CD4-positive, alpha-beta T cell treated with Interferon gamma for 1 hour (primary cell): Measurements from ENCODE around the gene SLC39A11.
"Not testable (repeated sequence)": the region's sequence is repeated elsewhere in the genome, so short reads cannot be mapped to it uniquely, and the experiment has no call there.

Experiments used
- DNase-seq: peaks from one replicate; pipeline ENCODE4 v3.0.0-alpha.2; 2020

SLC39A11 gene

DNA sequence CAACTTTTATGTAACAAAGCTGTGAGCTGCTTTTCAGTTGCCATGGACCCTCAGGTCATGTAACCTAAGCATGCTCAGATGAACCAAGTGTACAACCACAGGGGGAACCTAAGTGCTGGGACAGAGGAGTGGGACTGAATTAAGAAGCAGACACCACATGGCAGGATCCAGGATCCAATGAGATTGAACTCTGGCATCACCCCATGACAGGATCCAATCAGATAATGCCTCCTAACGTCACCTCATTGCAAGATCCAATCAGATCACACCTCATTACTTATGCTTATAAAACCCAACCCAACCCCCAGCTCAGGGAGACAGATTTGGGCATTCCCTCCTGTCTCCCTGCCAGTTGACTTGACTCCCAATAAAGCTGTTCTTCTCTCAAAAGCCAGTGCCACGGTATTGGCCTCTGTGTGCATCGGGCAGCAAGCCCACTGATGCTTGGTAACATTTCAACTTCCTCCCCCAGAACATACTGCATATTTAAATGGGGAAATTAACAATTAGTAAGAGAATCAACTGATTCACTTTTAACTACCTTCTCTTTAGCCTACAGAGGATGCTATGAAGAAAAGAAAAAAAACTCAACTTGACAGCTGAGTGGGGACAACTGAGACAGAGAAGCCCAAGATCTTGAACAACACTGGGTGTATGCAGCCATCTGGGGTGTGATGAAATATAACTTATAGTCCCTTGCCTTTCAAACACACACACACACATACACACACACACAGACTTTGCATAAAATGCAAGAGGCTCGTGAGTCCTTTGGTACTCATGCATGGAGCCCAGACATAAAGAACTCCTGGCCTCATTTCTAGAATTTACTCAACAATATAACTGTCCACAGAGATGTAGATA is 148.4 kb downstream of the SLC39A11 start:
- DNase-seq, result no peak

DNA sequence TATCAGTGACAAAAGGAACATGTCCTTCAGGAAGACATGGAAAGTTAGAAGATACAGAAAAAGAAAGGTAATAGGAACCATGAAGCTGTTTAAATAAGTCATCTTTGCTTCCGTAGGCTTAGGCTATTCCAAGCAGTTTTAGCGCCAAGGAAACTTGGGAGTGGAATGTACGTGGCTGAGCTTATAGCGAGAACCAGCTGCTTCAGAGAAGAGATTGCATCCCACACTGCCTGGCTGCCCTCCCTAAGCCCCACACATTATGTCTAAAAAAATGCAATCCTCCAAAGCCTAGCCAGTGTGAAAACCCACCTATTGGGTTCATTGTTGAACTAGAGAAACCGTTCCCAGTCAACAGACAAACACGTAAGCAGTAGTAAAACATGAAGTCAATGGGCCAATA is 149.9 kb downstream of the SLC39A11 start:
- no peak for DNase-seq

DNA sequence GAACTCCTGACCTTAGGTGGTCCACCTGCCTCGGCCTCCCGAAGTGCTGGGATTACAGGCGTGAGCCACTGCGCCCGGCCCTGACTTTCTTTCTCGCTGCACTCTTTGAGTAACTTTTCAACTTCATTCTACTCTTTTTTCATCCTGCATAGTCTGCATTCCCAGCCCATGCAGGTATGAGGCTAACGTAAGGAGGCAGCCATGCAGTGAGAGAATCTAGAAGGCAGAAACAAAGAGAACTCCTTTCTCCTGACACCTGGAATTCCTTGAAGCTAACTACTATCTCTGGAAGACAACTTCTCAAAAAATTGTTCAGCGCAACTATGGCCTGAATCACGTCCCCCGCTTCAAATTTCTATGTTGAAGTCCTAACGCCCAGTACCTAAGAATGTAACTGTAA is 152.0 kb downstream of the SLC39A11 start:
- no peak for DNase-seq

DNA sequence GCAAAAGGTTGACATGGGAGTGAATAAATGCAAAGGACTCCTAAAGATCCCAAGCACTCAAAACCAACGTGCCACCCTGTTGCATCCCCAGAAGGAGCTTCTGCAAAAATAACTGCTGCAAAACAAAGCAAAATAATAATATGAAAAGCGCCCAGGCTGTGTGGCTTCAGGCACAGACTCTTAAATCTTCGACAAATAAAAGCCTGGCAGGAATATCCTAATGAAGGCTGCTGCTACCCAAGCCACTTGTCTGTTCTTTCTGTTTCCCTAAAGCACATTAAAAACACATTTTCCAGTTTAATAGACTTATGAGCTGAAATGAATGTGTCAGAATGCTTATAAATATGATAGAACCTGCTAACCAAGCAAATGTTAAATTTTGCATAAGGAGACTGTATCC is 154.0 kb downstream of the SLC39A11 start:
- DNase-seq, result no peak

DNA sequence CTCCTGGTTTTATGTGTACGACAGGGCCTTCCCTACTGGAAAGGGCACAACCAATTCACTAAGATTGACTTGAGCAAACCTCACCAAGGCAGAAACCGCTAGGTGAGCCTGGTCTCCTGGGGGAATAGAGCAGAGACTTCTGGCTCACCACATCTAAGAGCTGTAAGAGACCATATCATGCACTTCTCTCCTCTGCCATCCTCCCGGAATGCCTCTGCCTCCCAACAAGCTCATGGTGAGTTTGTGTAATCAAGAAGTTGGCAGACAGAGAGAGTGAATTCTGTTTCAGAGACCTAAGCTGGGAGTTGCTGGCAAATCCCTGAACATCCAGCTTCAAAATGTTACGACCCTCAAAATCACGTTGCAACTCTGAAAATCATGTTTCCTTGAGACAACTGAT is 154.8 kb downstream of the SLC39A11 start:
- DNase-seq, result no peak

DNA sequence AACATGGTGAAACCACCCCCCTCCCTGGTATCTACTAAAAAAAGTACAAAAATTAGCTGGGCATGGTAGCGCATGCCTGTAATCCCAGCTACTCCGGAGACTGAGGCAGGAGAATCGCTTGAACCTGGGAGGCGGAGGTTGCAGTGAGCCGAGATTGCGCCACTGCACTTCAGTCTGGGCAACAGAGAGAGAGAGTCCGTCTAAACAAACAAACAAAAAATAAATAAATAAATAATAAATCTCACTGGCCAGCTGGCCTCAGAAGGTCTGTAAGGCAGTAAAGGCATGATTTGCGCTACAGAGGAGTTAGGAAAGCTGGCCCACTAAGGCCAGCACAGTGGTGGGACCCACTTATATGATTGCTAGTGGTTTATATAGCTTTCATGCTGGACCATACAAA is 155.2 kb downstream of the SLC39A11 start:
- not testable (repeated sequence) for DNase-seq

DNA sequence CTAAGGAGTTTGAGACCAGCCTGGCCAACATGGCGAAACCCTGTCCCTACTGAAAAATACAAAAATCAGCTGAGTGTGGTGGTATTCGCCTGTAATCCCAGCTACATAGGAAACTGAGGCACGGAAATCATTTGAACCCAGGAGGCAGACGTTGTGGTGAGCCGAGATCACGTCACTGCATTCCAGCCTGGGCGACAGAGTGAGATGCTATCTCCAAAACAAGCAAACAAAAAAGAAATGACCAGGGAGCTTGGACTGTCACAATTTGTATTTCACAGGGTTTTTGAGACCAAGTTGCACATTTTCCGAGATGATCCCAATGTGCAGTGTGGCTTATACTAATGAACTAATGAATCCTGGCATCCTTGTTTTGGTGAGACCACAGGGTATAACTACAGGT is 156.5 kb downstream of the SLC39A11 start:
- no peak for DNase-seq

DNA sequence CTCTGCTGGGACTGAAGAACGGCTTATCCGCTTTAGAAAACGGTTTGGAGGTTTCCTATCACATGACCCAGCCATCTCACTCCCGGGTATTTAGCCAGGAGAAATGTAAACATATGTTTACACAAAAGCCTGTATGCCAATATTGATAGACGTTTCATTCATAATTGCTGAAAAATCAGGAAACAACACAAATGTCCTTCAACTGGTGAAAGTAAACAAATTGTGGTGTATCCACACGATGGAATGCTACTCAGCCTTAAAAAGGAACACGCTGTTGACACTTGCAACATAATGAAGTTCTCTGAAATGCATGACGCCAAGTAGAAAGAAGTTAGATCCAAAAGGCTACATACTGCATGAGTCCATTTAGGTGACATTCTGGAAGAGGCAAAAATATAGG is 157.6 kb downstream of the SLC39A11 start:
- no peak for DNase-seq

DNA sequence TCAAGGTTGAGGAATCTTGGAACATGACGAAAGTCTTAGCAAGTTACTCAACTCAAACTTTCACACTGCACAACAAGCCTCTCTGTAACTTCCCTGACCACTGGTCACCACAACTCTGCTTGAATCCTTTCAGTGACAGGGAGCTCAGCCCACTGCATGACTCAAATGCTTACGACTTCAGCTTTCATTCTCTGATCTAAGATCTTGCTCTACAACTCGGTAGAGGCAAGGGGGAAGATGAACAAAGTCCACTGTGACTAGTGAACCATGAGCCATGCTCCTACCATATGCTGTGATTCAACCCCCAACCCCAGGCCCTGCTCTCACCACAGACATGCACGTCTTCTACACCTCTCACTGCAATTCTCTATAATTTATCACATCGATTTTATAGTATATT is 160.9 kb downstream of the SLC39A11 start:
- no peak for DNase-seq

DNA sequence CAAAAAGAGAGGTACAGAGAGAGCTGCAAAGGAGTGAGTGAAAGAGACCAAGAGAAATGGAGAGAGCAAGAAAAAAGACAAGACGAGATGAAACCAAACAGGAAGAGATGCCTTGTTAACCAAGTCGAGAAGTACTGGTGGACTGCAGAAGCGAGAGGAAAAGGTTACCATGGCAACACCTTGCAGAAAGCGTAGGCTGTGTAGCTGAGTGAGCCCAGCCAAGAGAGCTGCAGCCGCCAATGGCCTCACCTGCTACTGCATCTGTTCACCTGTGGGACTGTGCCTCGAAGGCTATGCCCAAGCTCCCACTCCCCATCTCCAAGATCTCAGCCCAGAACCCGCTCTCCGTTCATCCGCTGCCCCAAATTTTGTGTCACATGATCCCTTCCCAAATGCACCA is 161.3 kb downstream of the SLC39A11 start:
- no peak for DNase-seq

DNA sequence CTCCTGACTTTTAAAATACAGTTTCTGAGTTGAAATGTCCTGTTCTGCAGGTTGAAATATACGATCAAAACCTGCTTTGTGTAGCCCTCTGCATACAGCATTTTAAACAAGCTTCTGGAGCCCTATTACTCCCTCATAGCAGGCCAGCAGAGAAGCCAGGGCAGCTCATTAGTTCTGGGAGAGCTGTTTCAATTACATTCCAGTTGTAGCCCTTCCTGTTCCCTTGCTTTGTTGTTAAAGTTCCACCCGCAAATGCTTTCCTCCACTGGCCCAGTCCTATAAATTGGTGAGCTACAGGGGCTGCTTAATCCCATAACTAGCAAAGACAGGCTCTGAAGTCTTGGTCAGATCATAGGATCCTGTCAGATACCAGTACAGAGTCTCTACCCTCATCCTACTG is 162.5 kb downstream of the SLC39A11 start:
- no peak for DNase-seq

DNA sequence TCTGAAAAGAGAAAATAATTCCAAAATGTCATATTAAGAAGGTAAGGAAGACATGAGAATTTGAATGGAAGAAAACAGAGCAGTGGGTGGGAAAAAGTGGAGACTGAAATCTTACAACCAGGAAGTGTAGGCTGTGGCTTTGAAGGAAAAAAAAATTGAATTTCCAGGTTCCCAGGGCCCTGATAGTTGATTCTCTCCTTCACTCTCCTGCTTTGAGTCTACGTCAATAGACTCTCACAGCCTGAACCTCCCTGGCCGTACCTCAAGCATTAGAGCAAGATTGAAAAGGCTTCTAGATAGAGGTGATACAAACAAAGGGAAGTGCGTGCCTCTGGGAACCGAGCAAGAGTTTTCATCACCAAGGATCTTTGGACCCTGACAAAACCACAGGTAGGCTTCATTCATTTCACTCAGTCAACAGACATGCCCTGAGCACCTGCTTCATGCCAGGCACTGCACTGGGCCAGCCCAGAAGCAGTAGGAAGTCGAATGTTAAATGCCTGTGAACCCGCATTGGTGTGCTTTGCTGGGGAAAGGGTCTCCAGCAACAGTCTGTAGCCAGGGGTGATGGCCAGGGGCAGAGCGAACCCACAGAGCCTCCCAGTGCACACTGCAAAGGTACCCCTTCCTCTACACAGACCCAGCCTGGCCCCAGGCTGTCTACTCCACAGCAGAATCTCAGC is 163.9 kb downstream of the SLC39A11 start:
- DNase-seq, result no peak

DNA sequence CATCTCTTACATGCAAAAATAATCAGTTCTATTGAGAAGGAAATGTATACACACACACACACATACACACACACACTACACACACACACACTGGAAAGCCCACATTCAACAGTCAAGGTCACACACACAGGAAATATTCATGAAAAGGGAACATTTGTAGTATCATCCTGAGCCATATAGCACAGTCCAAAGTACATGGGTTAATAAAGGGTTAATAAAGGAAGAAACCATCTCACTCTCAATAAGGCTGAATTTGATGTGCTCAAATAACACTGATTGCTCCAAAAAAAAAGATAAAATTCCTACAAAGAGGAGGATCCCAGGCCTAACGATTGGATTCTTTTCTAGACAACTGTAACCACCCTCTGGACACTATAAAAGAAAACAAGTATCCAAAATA is 164.7 kb downstream of the SLC39A11 start:
- DNase-seq, result no peak

DNA sequence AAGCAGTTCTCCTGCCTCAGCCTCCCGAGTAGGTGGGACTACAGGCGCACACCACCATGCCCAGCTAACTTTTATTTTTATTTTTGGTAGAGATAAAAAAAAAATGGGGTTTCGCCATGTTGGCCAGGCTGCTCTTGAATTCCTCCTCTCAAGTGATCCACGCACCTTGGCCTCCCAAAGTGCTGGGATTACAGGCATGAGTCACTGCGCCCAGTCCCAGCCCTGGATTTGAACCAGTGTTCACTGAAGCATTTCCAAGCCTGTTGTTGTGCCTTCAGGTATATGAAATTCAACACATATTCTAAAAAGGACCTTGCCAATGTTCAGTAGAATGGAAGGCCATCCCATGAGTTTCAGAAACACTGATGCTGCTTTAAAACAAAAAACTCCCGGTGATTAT is 165.3 kb downstream of the SLC39A11 start:
- DNase-seq, result no peak

DNA sequence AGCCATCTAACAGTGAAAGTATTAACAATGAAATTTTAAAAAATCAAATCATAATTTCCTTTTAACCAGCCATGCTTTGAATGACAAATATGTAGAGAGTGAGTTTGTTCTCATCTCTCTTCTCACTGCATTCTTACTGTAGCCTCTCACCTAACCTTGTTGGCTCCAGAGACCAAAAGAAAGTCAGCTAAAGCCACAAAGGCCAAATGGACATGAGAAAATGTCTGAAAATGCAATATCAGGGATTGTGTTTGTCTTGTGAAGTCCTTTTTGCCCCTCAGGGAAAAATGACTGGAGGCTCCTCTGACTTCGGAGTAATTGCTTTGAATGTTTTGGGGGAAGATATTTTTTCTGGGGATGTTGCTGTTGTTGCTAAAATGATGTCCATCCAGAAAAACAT is 166.3 kb downstream of the SLC39A11 start:
- no peak for DNase-seq

DNA sequence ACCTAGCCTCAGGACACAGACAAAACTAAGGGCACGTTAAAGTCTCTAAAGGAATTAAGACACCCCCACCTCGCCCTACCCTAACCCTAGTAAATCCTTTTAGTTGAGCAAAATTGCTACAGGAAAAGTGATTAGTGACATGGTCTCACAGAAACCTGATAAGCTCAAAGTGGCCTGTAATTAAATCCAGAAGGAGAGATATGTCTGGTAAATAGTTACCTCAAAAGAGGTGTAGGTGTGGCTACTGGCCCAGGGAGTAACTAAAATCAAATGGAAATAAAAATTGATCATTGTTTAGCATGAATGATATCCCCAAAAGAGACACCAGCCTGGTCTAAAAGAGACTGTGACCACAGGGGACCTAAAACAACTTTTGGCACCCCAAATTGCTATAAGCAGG is 168.3 kb downstream of the SLC39A11 start:
- no peak for DNase-seq

DNA sequence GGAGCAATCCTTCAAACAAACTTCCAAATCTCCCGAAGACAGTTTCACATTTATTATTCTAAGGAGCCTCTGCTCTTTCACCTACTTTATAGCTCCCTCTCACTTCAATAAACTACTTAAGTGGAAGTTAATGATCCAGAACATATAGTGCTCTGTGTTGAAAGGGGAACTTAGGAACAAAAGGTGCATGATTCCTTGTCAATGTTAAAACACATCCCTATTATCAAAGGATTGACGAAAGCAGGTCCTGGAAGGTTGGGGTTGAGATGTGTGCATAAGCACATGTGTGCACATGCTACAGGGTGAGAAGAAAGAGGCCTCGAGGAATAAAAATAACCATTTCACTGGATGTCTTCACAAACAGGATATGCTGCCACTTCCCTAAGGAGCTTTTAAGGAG is 170.3 kb downstream of the SLC39A11 start:
- no peak for DNase-seq

DNA sequence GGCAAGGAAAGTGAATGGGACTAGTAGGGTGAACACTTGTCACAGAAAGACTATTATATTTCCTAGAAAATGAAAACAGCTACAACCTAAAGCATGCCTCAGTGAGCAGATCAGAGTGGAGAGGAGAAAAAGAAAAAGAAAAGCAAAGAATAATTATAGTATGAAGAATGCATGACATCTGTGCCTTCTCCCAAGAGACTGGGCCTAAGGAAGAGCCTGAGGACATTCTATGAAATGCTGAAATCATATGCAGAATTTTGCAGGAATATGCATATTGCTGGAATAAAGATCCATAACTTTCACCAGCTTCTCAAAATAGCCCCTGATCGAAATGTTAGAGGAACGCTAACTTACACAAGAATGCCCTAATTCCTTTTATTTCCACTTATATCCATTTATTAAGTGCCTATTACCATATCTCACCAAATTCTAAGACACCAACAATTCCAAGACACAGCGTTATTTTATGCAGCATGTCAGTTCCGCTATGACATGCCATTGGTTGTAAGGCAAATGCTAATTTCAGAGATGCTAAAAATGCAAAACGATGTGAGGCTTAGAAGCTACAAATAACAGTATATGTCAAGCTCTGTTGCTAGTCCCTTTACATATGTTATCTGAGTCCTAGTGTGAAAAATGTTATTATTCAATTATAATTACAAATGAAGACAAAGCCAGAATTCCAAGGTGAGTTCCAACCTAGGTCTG is 171.0 kb downstream of the SLC39A11 start:
- DNase-seq, result no peak

DNA sequence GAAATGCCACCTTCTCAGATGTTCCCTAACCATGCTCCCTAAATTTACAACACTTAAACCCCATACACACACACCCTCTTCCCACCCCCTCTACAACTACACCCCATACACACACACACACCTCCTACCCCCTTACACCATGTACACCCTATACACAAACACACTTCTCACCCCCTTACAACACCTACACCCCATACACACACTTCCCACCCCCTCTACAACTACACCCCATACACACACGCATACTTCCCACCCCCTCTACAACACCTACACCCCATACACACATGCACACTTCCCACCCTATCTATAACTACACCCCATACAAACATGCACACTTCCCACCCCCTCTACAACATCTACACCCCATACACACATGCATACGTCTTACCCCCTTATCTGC is 172.0 kb downstream of the SLC39A11 start:
- DNase-seq, result no peak

DNA sequence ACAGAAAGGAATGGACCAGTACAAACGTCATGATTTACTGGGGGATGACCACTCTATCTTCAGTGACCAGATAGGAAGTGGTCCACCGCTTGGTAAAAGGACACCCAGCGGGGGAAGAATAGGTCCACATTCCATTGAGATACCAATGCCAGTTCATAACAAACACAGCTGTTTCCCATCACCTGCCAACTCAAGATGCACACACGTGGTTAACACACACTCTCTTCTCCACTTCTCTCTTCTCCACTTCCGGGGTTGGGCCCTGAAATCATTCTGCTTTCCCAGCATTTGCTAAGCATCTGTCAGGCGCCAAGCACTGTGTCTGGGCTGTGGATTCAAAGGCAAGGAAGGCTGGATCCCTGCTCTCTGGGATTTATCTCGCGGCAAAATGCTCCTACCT is 175.5 kb downstream of the SLC39A11 start:
- no peak for DNase-seq

DNA sequence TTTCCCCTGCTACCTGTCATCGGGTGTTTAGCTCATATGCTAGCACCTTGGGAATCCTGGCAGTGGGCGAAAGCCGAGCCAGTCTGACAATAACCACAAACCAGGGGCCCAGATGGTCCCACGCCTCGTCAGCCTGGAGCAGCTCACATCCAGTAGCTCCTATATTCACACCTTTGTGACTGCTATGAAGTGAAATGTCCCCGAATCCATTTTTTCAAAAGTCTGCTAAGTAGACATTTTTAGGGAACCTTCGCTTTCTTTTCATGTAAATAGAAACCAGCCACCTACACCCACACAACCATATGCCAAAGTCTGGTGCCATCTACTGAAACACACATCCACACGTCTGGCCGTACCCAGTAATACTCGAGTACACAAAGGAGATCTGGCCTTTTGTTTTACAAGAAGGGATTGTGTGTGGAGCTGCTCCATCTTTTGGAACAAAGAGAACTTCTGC is 176.8 kb downstream of the SLC39A11 start:
- DNase-seq, result no peak

DNA sequence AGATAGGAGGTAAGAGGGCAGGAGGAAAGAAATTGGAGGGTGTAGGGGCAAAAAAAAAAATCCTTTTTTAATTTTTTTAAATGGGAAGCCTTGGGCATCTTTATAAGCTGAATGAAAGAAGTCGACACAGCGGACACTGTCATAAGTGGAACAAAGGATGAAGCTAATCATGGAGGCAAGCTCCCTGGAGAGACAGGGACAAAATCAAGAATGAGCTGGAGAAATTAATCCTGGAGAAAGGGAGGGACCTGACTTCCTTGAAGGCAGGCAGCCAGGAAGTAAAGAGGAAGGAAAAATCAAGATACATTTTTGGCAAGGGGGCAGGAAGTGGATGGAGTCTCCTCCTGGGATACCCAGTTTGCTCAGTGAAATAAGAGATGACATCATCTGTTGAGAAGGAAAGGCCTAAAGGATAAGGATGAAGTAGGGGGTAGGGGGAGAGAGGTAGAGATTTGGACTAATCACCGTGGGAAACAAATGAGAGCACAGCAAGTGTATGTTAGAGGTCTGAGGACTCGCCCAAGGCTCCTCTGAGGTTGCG is 179.3 kb downstream of the SLC39A11 start:
- no peak for DNase-seq

DNA sequence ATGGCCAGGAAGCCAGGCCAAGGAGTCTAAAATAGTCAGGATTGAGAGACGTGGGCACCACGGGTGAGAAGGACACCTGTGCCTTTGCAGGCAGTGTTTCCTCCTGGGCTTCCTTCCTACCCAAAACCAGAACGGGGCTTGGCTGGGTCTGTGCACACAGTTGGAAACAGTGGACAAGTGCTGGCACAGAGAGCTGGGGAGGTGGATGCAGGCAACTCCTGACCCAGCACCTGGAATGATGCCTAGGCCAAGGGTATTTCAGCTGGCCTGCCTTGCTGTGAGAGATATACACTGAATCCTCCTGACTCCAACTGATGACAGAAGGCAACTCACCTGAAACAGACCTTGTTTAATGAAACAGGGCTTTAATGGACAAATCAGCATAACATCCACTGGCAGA is 186.2 kb downstream of the SLC39A11 start:
- DNase-seq, result no peak

DNA sequence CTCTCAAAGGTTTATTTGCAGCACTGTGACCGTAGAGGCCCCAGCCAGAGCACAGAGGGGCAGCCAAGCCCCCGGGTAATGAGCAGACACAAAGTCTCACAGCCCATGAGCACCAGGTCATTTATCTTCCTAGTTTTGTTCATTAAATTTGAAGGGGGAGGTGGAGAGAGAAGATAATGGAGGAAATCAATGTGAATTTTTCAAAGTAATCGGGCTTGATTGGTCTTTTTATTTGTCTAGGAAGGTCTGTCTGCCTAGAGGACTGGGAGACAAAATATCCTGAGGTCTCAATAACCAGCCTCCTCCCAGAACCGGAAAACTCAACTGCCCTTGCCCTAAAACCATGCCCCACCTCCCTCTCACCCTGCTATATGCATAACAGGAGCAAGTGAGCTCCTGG is 189.0 kb downstream of the SLC39A11 start:
- DNase-seq, result no peak
